Gastroesophageal sphincter (tissue), 4 donors: ENCODE measurements around the gene PDE4A. TPM values are rescaled to one million over a fixed set of nuclear protein-coding genes. Genes with fewer than 3 reads are reported as not detected.

ENCODE experiments used
- ATAC-seq: fragments of 150-250 bp; one replicate; pipeline ENCODE4 v1.9.1; 2016; ENCODE audit warnings: mild to moderate bottlenecking, moderate library complexity
- H3K27ac ChIP-seq, 4 donors: fragments of 200-600 bp; sonication (generic) in 3 of 4; 1 replicate in 3 of 4; 2 replicates in 1 of 4; pipeline ENCODE4 v1.5.1; 2016 to 2019
- H3K27me3 ChIP-seq: fragments of 200-600 bp; sonication (generic); one replicate; pipeline ENCODE4 v1.5.1; 2019
- H3K36me3 ChIP-seq, 2 donors: fragments of 200-600 bp; sonication (generic); one replicate each; pipeline ENCODE4 v1.5.1; 2019; ENCODE audit warnings: control low read depth in 1 of 2
- H3K4me1 ChIP-seq, 3 donors: fragments of 200-600 bp; sonication (generic); 1 replicate in 2 of 3; 2 replicates in 1 of 3; pipeline ENCODE4 v1.5.1; 2016 to 2019; ENCODE audit warnings: control low read depth in 2 of 3
- H3K4me3 ChIP-seq, 2 donors: fragments of 200-600 bp; sonication (generic); one replicate each; pipeline ENCODE4 v1.5.1; 2019; ENCODE audit warnings: mild to moderate bottlenecking in 1 of 2, moderate library complexity in 1 of 2
- H3K9me3 ChIP-seq, 3 donors: fragments of 200-600 bp; sonication (generic); one replicate each; pipeline ENCODE4 v1.5.1; 2017 to 2019; ENCODE audit warnings: control low read depth in 2 of 3
- CTCF ChIP-seq, 4 experiments: fragments of 200-600 bp in 2 of 4; fragments of 450-650 bp in 2 of 4; sonication (generic) in 1 of 4; IDR thresholded peaks; one replicate each; pipeline ENCODE4 v1.5.1; 2017 to 2019; ENCODE audit warnings: antibody characterized with exemption in 4 of 4, mild to moderate bottlenecking in 2 of 4, moderate library complexity in 2 of 4
- EP300 ChIP-seq: sonication (generic); formaldehyde crosslinking; IDR thresholded peaks from one replicate; pipeline ENCODE4 v1.6.1; 2017; ENCODE audit warnings: antibody characterized with exemption, mild to moderate bottlenecking
- POLR2A ChIP-seq, 2 donors: fragments of 450-650 bp; IDR thresholded peaks; one replicate each; pipeline ENCODE4 v1.6.1; 2017; ENCODE audit warnings: antibody characterized with exemption in 2 of 2, mild to moderate bottlenecking in 2 of 2, moderate library complexity in 1 of 2
- POLR2AphosphoS5 ChIP-seq: sonication (generic); formaldehyde crosslinking; IDR thresholded peaks from one replicate; pipeline ENCODE4 v1.6.1; 2017; ENCODE audit warnings: antibody characterized with exemption
- WGBS, 2 donors: methylation state at CpG; one replicate each; pipeline ENCODE4 v1.1.5; 2018; ENCODE audit warnings: low coverage in 1 of 2; 5-methylcytosine and 5-hydroxymethylcytosine counted together
- total RNA-seq, 4 donors: library from RNA; depleted of rRNA; stranded (reverse); fragments of >200 nt; gene quantifications; one replicate each; pipeline ENCODE4 v1.1.0, GENCODE V29; 2016

PDE4A gene
- total RNA-seq, 4 donors from 2014 or later = 7.3 to 22.5 (median 10.0) TPM

- Histone ChIP-seq H3K27me3 (peaks cover 98% of the 10 kb centered on the region), H3K9me3 (no peaks in the 10 kb centered on the region), H3K4me3 (peak within 1 kb of the TSS in 1 of 2 donors; percentile 27), H3K4me1 (peaks cover 0 to 28% (median 4%) of the 10 kb centered on the region in 3 donors), H3K27ac (no peak within 1 kb of the TSS), H3K36me3 (no peaks in the 10 kb centered on the region)
- no CpG with 5 or more reads among the region's 39 CpGs for WGBS, 2 donors
- no peak for TF ChIP-seq EP300
- ATAC-seq = no peak
Measured at GRCh38 chr19:10517361-10517759, 97.0 kb downstream of the PDE4A start, which contains the start of gene S1PR5. Gene S1PR5, minus strand, starts transcription at chr19:10517447. Its CDS starts 2,436 bp downstream, at chr19:10515011.

- Histone ChIP-seq H3K27me3 (peaks cover 92% of the 10 kb centered on the region), H3K4me3 (peak overlapping the region in 1 of 2 donors; percentile 27)
- WGBS, 2 donors = 1 to 6% methylated on average over 10 to 13 of the region's 27 CpGs
Measured at GRCh38 chr19:10517760-10518443, 97.6 kb downstream of the PDE4A start.

GRCh38 chr19:10518444-10519361, 98.4 kb downstream of the PDE4A start:
- peaks cover 0 to 28% (median 4%) of the 10 kb centered on the region in 3 donors for H3K4me1 ChIP-seq
- no peak overlapping the region for H3K4me3 ChIP-seq
- no peak overlapping the region for H3K27ac ChIP-seq
- TF ChIP-seq CTCF (IDR thresholded peaks at IDR 0.05) (no peak), POLR2AphosphoS5 (no peak), EP300 (no peak), POLR2A (IDR thresholded peaks at IDR 0.05) (no peak)
- ATAC-seq = no peak
- peaks cover 85% of the 10 kb centered on the region for H3K27me3 ChIP-seq
- H3K9me3 ChIP-seq = no peaks in the 10 kb centered on the region
- WGBS, 2 donors = 0 to 15% methylated on average over 8 to 10 of the region's 33 CpGs
- no peaks in the 10 kb centered on the region for H3K36me3 ChIP-seq

More at GRCh38 chr19:10517760-10518443, 97.6 kb downstream of the PDE4A start:
- no peak for TF ChIP-seq CTCF (IDR thresholded peaks at IDR 0.05)
- no peak for TF ChIP-seq POLR2AphosphoS5
- no peak for TF ChIP-seq POLR2A (IDR thresholded peaks at IDR 0.05)
- no peak for TF ChIP-seq EP300
- Histone ChIP-seq H3K4me1 (peaks cover 0 to 28% (median 4%) of the 10 kb centered on the region in 3 donors), H3K9me3 (no peaks in the 10 kb centered on the region), H3K36me3 (no peaks in the 10 kb centered on the region), H3K27ac (no peak overlapping the region)
- no peak for ATAC-seq

Other genes starting within 250 kb of the PDE4A start
- 10 to 100 TPM; 28.1 to 50.6 (median 38.1) TPM for gene DNMT1, start 225.6 kb upstream of the PDE4A start, total RNA-seq
- gene S1PR2, start 189.2 kb upstream of the PDE4A start, total RNA-seq = 10 to 100 TPM in 3 of 4 donors, 1 to 10 TPM in 1; 7.5 to 24.5 (median 16.7) TPM
- gene MRPL4, start 168.3 kb upstream of the PDE4A start, total RNA-seq = 10 to 100 TPM; 45.8 to 86.0 (median 51.9) TPM
- 10 to 100 TPM in 3 of 4 donors, 1 to 10 TPM in 1; 8.8 to 33.0 (median 19.6) TPM for gene ICAM1, start 149.4 kb upstream of the PDE4A start, total RNA-seq
- under 1 TPM in 1 of 4 donors, not detected in 3; 0.47 TPM for gene ICAM4, start 133.6 kb upstream of the PDE4A start, total RNA-seq
- gene ICAM5, start 130.6 kb upstream of the PDE4A start, total RNA-seq = under 1 TPM in 3 of 4 donors, not detected in 1; 0.12 to 0.54 (median 0.47) TPM
- gene ZGLP1, start 110.7 kb upstream of the PDE4A start, total RNA-seq = 1 to 10 TPM in 2 of 4 donors, under 1 TPM in 1, not detected in 1; 0.81 to 2.5 (median 1.1) TPM
- gene FDX2, start 104.5 kb upstream of the PDE4A start, total RNA-seq = 10 to 100 TPM in 3 of 4 donors, 1 to 10 TPM in 1; 6.7 to 36.5 (median 16.6) TPM
- 10 to 100 TPM; 15.6 to 33.2 (median 21.8) TPM for gene RAVER1, start 87.0 kb upstream of the PDE4A start, total RNA-seq
- gene ICAM3, start 80.9 kb upstream of the PDE4A start, total RNA-seq = 1 to 10 TPM; 3.4 to 9.3 (median 5.6) TPM
- 10 to 100 TPM; 40.8 to 77.2 (median 53.9) TPM for gene TYK2, start 40.0 kb upstream of the PDE4A start, total RNA-seq
- gene CDC37, start 17.0 kb upstream of the PDE4A start, total RNA-seq = 100 to 1,000 TPM; 144 to 177 (median 162) TPM
- gene KEAP1, start 82.8 kb downstream of the PDE4A start, total RNA-seq = 10 to 100 TPM; 62.1 to 80.3 (median 69.8) TPM
- 1 to 10 TPM in 1 of 4 donors, not detected in 3; 1.1 TPM for gene S1PR5, start 96.9 kb downstream of the PDE4A start, total RNA-seq
- 10 to 100 TPM; 18.4 to 35.6 (median 24.9) TPM for gene ATG4D, start 123.4 kb downstream of the PDE4A start, total RNA-seq
- gene KRI1, start 145.5 kb downstream of the PDE4A start, total RNA-seq = 10 to 100 TPM; 16.0 to 28.0 (median 20.1) TPM
- gene CDKN2D, start 148.4 kb downstream of the PDE4A start, total RNA-seq = 10 to 100 TPM in 2 of 4 donors, 1 to 10 TPM in 2; 5.4 to 15.9 (median 10.6) TPM
- 10 to 100 TPM in 1 of 4 donors, not detected in 3; 13.2 TPM for gene AP1M2, start 166.8 kb downstream of the PDE4A start, total RNA-seq
- 10 to 100 TPM; 34.3 to 51.7 (median 41.5) TPM for gene SLC44A2, start 205.0 kb downstream of the PDE4A start, total RNA-seq
- 100 to 1,000 TPM in 3 of 4 donors, 10 to 100 TPM in 1; 67.2 to 128 (median 120) TPM for gene ILF3, start 233.8 kb downstream of the PDE4A start, total RNA-seq